Coronary artery (tissue), 2 donors: ENCODE results near the gene KCNC3.
"Not testable (repeated sequence)": the region's sequence is repeated elsewhere in the genome, so short reads cannot be mapped to it uniquely, and the experiment has no call there.

ENCODE experiments used
- DNase-seq: peaks from one replicate; pipeline ENCODE4 v3.0.0-alpha.2; 2017; ENCODE audit warnings: low spot score
- H3K27ac ChIP-seq, 2 donors: fragments of 200-600 bp; sonication (generic); one replicate each; pipeline ENCODE4 v1.5.1; 2016 to 2019
- H3K4me3 ChIP-seq: fragments of 200-600 bp; sonication (generic); 2 replicates; pipeline ENCODE4 v1.5.1; 2016; ENCODE audit warnings: mild to moderate bottlenecking, moderate library complexity
- TF ChIP-seq, protein P1 (sequence below): fragments of 200-600 bp; sonication (generic); IDR thresholded peaks from one replicate; pipeline ENCODE4 v1.5.1; 2019; ENCODE audit warnings: antibody characterized with exemption

The KCNC3 gene

DNA sequence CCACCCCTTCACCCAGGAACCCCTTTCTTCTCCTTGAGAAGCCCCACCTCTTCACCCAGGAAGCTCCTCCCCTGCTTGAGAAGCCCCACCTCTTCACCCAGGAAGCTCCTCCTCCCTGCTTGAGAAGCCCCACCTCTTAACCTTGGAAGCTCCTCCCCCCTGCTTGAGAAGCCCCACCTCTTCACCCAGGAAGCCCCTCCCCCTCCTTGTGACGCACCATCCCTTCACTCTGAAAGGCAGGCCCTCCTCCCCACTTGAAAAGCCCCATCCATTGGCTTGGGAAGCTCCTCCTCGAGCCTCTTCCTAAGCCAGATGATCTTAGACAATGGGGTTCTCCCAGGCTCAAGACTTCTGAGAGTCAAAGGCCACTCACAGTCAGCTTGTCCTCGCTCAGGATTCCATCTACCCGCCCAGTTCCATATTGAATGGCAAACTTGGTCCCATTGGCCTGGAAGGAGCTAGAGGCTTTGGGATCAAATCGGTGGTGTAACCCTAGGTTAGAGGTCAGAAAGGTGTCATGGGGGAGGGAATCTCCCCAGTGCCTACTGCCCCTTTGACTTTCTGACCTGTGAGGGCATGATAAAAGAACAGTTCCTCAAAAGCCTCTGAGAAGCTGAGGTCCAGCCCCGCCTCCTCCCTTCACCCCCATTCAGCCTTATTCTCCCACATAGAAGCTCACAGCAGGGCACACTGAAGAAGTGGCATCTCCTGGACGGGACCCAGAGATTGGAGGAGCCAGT lies 32.3 kb upstream of the KCNC3 start:
- TF ChIP-seq, protein P1, sequence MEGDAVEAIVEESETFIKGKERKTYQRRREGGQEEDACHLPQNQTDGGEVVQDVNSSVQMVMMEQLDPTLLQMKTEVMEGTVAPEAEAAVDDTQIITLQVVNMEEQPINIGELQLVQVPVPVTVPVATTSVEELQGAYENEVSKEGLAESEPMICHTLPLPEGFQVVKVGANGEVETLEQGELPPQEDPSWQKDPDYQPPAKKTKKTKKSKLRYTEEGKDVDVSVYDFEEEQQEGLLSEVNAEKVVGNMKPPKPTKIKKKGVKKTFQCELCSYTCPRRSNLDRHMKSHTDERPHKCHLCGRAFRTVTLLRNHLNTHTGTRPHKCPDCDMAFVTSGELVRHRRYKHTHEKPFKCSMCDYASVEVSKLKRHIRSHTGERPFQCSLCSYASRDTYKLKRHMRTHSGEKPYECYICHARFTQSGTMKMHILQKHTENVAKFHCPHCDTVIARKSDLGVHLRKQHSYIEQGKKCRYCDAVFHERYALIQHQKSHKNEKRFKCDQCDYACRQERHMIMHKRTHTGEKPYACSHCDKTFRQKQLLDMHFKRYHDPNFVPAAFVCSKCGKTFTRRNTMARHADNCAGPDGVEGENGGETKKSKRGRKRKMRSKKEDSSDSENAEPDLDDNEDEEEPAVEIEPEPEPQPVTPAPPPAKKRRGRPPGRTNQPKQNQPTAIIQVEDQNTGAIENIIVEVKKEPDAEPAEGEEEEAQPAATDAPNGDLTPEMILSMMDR, result no peak
- H3K4me3 ChIP-seq, result no peak overlapping the region
- no peak overlapping the region for H3K27ac ChIP-seq
- no peak for DNase-seq

DNA sequence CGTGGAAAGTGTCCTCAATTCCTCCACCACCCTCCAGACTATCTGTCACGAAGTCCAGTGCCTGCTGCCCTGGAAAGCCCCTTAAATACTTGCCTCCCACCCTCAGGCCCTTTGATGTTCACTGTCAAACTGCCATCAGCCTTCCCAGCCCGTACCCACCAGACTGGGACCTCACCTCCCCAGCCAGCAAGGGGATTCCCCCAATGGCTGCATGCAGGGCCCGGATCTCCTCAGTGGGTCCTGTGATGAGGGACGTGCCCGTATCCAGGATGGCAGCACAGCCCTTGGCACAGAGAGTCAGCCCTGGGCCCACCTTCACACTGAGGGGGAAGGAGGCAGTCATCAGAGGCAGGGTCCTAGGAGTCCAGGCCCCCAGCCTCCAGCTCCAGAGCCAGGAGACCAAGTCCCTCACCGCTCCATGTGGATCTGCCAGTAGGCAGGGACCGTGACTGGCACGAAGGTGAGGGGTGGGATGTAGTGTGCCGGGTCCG lies 30.2 kb upstream of the KCNC3 start:
- H3K4me3 ChIP-seq, result no peak overlapping the region
- H3K27ac ChIP-seq, result no peak overlapping the region
- no peak for DNase-seq
- TF ChIP-seq, protein P1, result no peak

- H3K4me3 ChIP-seq, result peak overlapping the region; percentile 71
- peak overlapping the region; percentile 84 to 85 for H3K27ac ChIP-seq
- TF ChIP-seq, protein P1, result no peak
- no peak for DNase-seq
Observed at GRCh38 chr19:50358483-50359327, 29.5 kb upstream of the KCNC3 start.

GRCh38 chr19:50357178-50358100 lies 28.3 kb upstream of the KCNC3 start:
- TF ChIP-seq, protein P1, result peak; percentile 97
- DNase-seq, result no peak
- Histone ChIP-seq H3K27ac (peak overlapping the region; percentile 84 to 85), H3K4me3 (peak overlapping the region; percentile 71)

DNA sequence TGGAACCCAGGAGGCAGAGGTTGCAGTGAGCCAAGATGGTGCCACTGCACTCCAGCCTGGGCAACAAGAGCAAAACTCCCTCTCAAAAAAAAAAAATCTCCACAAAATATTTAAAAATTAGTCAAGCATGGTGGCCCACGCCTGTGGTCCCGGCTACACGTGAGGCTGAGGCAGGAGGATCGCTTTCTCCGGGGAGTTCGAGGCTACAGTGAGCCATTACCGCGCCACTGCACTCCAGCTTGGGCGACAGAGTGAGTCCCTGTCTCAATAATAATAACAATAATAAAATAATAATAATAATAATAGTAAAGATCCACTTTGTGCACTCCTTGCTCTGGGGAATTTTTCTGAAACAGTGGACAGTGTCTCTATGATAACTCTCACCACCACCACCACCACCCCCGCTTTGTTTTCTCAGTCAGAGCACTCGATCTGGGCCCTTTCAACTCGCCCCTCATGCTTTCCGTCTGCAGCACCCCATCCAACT lies 27.6 kb upstream of the KCNC3 start:
- H3K4me3 ChIP-seq, result peak overlapping the region; percentile 71
- DNase-seq, result no peak
- TF ChIP-seq, protein P1, result no peak
- no peak overlapping the region for H3K27ac ChIP-seq

- DNase-seq, H3K4me3 ChIP-seq, H3K27ac ChIP-seq: not testable (repeated sequence)
Observed at GRCh38 chr19:50353487-50353880, 24.3 kb upstream of the KCNC3 start.
